Epithelial cell of prostate (primary cell): ENCODE data around the gene CNBP.
"Not testable (repeated sequence)": the region's sequence is repeated elsewhere in the genome, so short reads cannot be mapped to it uniquely, and the experiment has no call there.

Source experiments
- DNase-seq: peaks from one replicate; pipeline ENCODE4 v3.0.0-alpha.2; 2011; ENCODE audit warnings: low read depth, low spot score
- H3K27ac ChIP-seq: fragments of 450-650 bp; 2 replicates; pipeline ENCODE4 v1.5.1; 2017; ENCODE audit warnings: mild to moderate bottlenecking

Gene CNBP

GRCh38 chr3:129136275-129136674 lies 47.4 kb downstream of the CNBP start:
- H3K27ac ChIP-seq, DNase-seq: not testable (repeated sequence)

- no peak for DNase-seq
- H3K27ac ChIP-seq: no peak overlapping the region
Measured at GRCh38 chr3:129132097-129132866, 51.4 kb downstream of the CNBP start.

- H3K27ac ChIP-seq: no peak overlapping the region
- no peak for DNase-seq
Measured at GRCh38 chr3:129131465-129132088, 52.1 kb downstream of the CNBP start.

GRCh38 chr3:129130291-129130813 lies 53.3 kb downstream of the CNBP start:
- H3K27ac ChIP-seq: no peak overlapping the region
- no peak for DNase-seq

DNA sequence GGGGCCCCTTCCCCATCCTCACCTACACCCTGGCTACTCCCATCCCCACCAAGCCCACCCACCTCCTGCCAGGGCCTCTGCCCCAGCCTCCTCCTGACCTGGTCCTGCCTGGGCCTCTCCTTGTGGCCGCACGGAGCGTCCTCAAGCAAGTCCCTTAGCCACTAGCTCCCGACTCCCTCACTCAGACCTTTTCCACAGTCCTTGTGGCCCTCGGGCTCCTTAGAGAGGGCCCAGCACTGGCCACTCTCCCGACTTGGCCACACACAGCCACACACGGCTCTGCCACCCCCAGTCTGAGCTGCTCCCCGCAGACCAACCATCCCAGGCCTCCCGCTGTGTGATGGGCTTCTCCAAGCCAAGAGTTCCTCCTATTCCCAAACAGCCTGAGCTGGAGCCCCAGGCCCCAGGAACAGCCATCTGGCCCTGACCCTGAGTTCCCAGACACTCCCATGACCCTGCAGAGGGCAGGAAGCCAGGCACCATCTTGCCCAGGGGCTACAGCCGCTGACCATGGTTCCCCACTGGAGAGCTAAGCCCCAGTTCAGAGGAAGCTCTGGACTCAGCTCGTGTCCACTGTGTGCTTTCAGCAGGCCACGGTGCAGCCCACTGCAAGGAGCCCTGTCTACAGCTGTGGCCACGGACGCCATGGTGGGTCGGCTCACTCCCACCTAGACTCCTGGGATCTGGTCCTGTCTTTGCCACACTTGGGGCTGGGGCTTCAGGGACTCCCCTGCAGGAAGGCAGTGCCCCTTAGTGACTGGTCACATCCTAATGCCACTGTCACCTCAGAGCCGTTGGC lies 55.1 kb downstream of the CNBP start:
- no peak overlapping the region for H3K27ac ChIP-seq
- DNase-seq: no peak

DNA sequence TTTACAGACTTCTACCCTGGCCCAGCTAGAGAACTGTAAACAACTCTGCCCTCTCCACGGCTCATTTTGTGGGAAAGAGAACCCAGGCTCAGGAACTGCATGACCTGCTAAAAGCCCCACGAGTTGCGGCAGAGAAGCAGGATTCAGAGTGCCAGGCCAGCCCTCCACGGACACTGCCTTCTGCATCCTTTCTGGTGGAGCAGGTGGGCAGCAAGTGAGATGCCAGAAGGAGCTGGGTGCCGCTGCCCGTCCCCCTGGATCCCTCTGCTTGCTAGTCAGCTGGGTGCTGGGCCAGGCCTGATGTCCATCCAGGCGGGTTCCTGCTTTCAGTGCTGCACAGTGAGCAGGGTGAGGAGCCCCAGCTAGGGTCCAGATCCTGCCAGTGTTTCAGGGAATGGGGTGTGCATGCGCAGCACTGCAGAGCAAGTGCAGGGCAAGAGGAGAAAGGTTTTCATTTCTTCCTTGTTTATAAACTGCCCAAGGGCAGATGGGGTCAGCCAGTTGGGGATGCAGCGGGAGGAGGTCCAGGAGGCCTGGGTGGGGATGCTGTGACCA lies 56.9 kb downstream of the CNBP start:
- H3K27ac ChIP-seq: no peak overlapping the region
- no peak for DNase-seq

GRCh38 chr3:129123314-129124060 lies 60.2 kb downstream of the CNBP start:
- peak overlapping the region; percentile 89 for H3K27ac ChIP-seq
- peak; percentile 12 for DNase-seq

GRCh38 chr3:129122412-129123011 lies 61.2 kb downstream of the CNBP start:
- H3K27ac ChIP-seq: peak overlapping the region; percentile 89
- no peak for DNase-seq

GRCh38 chr3:129121792-129122411 lies 61.8 kb downstream of the CNBP start, which contains the start of gene RAB43:
TSS of gene RAB43 (minus strand) at chr3:129121804. CDS start at chr3:129121489, 315 bp downstream.
- DNase-seq: peak; percentile 10
- H3K27ac ChIP-seq: peak within 1 kb of the TSS; percentile 89

GRCh38 chr3:129121016-129121791 lies 62.5 kb downstream of the CNBP start:
- DNase-seq: no peak
- H3K27ac ChIP-seq: peak overlapping the region; percentile 89

DNA sequence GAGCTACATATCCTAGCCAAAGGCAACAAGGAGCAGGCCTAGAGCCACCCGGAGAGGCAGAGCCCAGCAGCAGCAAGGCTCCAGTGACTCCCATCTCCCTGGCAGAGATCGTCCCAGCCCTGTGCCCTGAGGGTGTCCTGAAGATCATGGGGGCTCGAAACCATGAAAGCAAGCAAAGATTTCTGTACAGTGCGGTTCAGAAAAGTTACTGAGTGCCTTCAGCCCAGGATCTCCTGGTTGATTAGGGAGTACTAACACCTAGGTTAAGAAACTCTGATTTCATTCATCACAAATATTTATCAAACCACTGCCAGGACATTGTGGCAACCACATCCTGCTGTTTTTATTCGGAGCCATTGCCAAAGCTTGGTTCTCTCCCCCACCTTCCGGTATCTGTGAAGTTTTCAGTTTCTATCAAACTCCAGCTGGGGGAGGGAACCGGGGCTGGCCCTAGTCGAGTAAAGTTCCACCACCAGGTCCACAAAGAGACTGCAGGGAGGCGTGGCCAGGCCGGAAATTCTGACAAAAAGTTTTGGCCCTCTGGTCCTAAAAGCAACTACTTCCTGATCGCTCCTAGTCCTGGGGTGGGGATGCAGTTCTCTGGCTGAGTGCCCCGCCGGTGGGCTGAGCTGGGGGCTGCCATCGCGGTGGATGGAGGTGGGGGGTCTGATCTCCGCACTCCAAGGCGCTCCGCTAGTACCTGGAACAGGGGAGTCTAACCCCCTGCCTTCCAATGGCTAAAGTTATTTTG lies 63.3 kb downstream of the CNBP start:
- H3K27ac ChIP-seq: peak overlapping the region; percentile 89

GRCh38 chr3:129119365-129120100 lies 64.2 kb downstream of the CNBP start:
- H3K27ac ChIP-seq: peak overlapping the region; percentile 89
- no peak for DNase-seq

More for the DNA sequence above, 63.3 kb downstream of the CNBP start:
- peak; percentile 78 for DNase-seq

DNA sequence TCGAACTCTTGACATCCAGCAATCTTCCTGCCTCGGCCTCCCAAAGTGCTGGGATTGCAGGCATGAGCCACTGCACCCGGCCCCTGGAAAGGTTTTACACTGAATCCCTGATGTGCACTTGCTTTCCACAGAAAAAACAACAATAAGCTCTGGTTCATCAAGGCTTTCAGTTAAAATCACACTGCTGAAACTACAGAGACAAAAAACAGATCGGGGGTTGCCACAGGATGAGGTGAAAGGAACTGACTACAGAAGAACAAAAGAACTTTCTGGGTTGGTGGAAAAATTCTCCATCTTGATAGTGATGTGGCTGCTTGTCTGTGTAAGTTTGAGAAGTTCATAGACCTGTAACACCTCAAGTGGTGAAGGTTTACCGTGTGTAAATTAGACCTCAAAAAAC lies 65.0 kb downstream of the CNBP start:
- no peak overlapping the region for H3K27ac ChIP-seq
- no peak for DNase-seq
